Keratinocyte (primary cell): ENCODE data around the gene HMGB3. TPM values are rescaled to one million over a fixed set of nuclear protein-coding genes. Genes with fewer than 3 reads are reported as not detected.

Source experiments
- DNase-seq: peaks from one replicate; pipeline ENCODE4 v3.0.0-alpha.2; 2011; ENCODE audit warnings: low read depth, missing footprints, low spot score
- FAIRE-seq: peaks from 2 replicates; lab custom pipeline; 2011; peaks lifted over from hg19 to GRCh38; lab: Jason Lieb, UNC
- H2AFZ ChIP-seq: 2 replicates; pipeline ENCODE4 v1.6.0; 2012; ENCODE audit warnings: low read length, control low read depth, inconsistent platforms; ENCODE audit not compliant: control insufficient read depth
- H3K27ac ChIP-seq: 2 replicates; pipeline ENCODE4 v1.5.1; 2011; ENCODE audit warnings: low read length; ENCODE audit not compliant: control insufficient read depth, insufficient read depth
- H3K27me3 ChIP-seq: 3 replicates; pipeline ENCODE4 v1.6.0; 2011; ENCODE audit warnings: low read length; ENCODE audit not compliant: control insufficient read depth, insufficient read depth; ENCODE audit errors: extremely low read depth
- H3K36me3 ChIP-seq, 2 experiments: 2 replicates in 1 of 2; 3 replicates in 1 of 2; pipeline ENCODE4 v1.5.1; 2011; ENCODE audit warnings: low read length in 2 of 2, mild to moderate bottlenecking in 1 of 2; ENCODE audit not compliant: control insufficient read depth in 2 of 2, insufficient read depth in 2 of 2; ENCODE audit errors: extremely low read depth in 1 of 2
- H3K4me1 ChIP-seq: 3 replicates; pipeline ENCODE4 v1.5.1; 2011; ENCODE audit warnings: low read length; ENCODE audit not compliant: control insufficient read depth, insufficient read depth; ENCODE audit errors: extremely low read depth
- H3K4me2 ChIP-seq: 3 replicates; pipeline ENCODE4 v1.6.0; 2011; ENCODE audit warnings: low read depth, low read length; ENCODE audit not compliant: control insufficient read depth, insufficient read depth; ENCODE audit errors: extremely low read depth
- H3K4me3 ChIP-seq, 3 experiments: fragments of 200-600 bp in 1 of 3; sonication (generic) in 1 of 3; 2 replicates in 2 of 3; 3 replicates in 1 of 3; pipeline ENCODE4 v1.5.1; 2011 to 2016; ENCODE audit warnings: low read length in 3 of 3, mild to moderate bottlenecking in 3 of 3, control low read depth in 2 of 3, inconsistent platforms in 1 of 3, low read depth in 1 of 3, mixed read lengths in 1 of 3, mixed run types in 1 of 3, moderate library complexity in 1 of 3; ENCODE audit not compliant: control insufficient read depth in 2 of 3, insufficient read depth in 2 of 3; ENCODE audit errors: extremely low read depth in 1 of 3
- H3K79me2 ChIP-seq: 2 replicates; pipeline ENCODE4 v1.6.0; 2012; ENCODE audit warnings: low read length; ENCODE audit not compliant: control insufficient read depth, insufficient read depth
- H3K9ac ChIP-seq: 3 replicates; pipeline ENCODE4 v1.6.0; 2011; ENCODE audit warnings: low read length; ENCODE audit not compliant: control insufficient read depth, insufficient read depth; ENCODE audit errors: extremely low read depth
- H3K9me1 ChIP-seq: 3 replicates; pipeline ENCODE4 v1.6.0; 2011; ENCODE audit warnings: low read length; ENCODE audit not compliant: control insufficient read depth, insufficient read depth; ENCODE audit errors: extremely low read depth
- H3K9me3 ChIP-seq: 2 replicates; pipeline ENCODE4 v1.5.1; 2012; ENCODE audit warnings: low read depth, low read length; ENCODE audit not compliant: control insufficient read depth
- H4K20me1 ChIP-seq: 3 replicates; pipeline ENCODE4 v1.6.0; 2011; ENCODE audit warnings: low read length; ENCODE audit not compliant: control insufficient read depth, insufficient read depth; ENCODE audit errors: extremely low read depth
- CTCF ChIP-seq, 3 experiments: IDR thresholded peaks in 1 of 3; conservative IDR thresholded peaks in 1 of 3; optimal IDR thresholded peaks in 1 of 3; 2 replicates in 2 of 3; 3 replicates in 1 of 3; pipeline versions ENCODE3 to v1.5.1; 2011; ENCODE audit warnings: low read length in 3 of 3, mild to moderate bottlenecking in 3 of 3, moderate library complexity in 2 of 3, control low read depth in 1 of 3, inconsistent platforms in 1 of 3; ENCODE audit not compliant: insufficient read depth in 2 of 3; ENCODE audit errors: extremely low read depth in 1 of 3
- EZH2 ChIP-seq: IDR thresholded peaks from one replicate; pipeline ENCODE4 v1.6.1; 2012; ENCODE audit warnings: inconsistent platforms, mild to moderate bottlenecking, low read length, moderate library complexity
- dilution Hi-C: fragments of 300-500 bp; cut with MboI; formaldehyde crosslinking; loops from one replicate; pipeline ENCODE4 v1.7.0; 2020; ENCODE audit warnings: low sequenced_read_pairs; ENCODE audit not compliant: extremely low pct_ligation_motif_present
- polyA plus RNA-seq, 5 experiments: library from polyadenylated mRNA; depleted of rRNA in 3 of 5; stranded (reverse) in 3 of 5; stranded (forward) in 1 of 5; unstranded in 1 of 5; fragments of >200 nt; gene quantifications; 1 replicate in 1 of 5; 2 replicates in 3 of 5; 3 replicates in 1 of 5; pipeline versions ENCODE4 v1.2.1 to v1.2.3, GENCODE V29; 2011 to 2012; ENCODE audit warnings: missing spikeins in 2 of 5, low read depth in 1 of 5, low replicate concordance in 1 of 5
- small RNA-seq, 3 experiments: library from RNA; depleted of rRNA; stranded (forward); fragments of <200 nt; gene quantifications; one replicate each; pipeline ENCODE3, GENCODE V24; 2012; ENCODE audit warnings: low read depth in 3 of 3, low replicate concordance in 1 of 3; ENCODE audit not compliant: insufficient read length in 3 of 3

HMGB3 gene
- polyA plus RNA-seq, 1 donor (not counting 4 experiments of a cell fraction or from before 2014, with no cell fraction given) = 72.4 TPM

GRCh38 chrX:151031391-151031975 lies 48.3 kb downstream of the HMGB3 start:
- Histone ChIP-seq H3K4me1 (no peaks in the 10 kb centered on the region), H3K36me3 (no peaks in the 10 kb centered on the region), H3K4me3 (no peak overlapping the region), H3K27me3 (no peaks in the 10 kb centered on the region), H3K27ac (no peak overlapping the region), H3K4me2 (no peak overlapping the region), H3K9ac (no peak overlapping the region), H3K9me1 (no peaks in the 10 kb centered on the region), H4K20me1 (no peaks in the 10 kb centered on the region), H3K9me3 (no peaks in the 10 kb centered on the region), H3K79me2 (no peaks in the 10 kb centered on the region), H2AFZ (no peak overlapping the region)
- no peak for DNase-seq
- TF ChIP-seq EZH2 = no peak
- no peak for TF ChIP-seq CTCF (optimal IDR thresholded peaks at IDR 0.05 in 1 of 3, IDR thresholded peaks at IDR 0.05 in 1 of 3, conservative IDR thresholded peaks at IDR 0.05 in 1 of 3; ENCODE audit: extremely low read depth in 1 of 3, insufficient read depth in 2 of 3, low read length in 3 of 3)
- no peak for FAIRE-seq
- dilution Hi-C loops = no loop called here

- H3K9me3 ChIP-seq = no peaks in the 10 kb centered on the region
- H3K4me2 ChIP-seq = no peak overlapping the region
- no peaks in the 10 kb centered on the region for H3K36me3 ChIP-seq
- H3K4me3 ChIP-seq = no peak overlapping the region
- no peaks in the 10 kb centered on the region for H3K79me2 ChIP-seq
- no peaks in the 10 kb centered on the region for H3K9me1 ChIP-seq
- no peak overlapping the region for H3K9ac ChIP-seq
- DNase-seq (no peak), FAIRE-seq (no peak)
- H2AFZ ChIP-seq = no peak overlapping the region
- no peak overlapping the region for H3K27ac ChIP-seq
- H4K20me1 ChIP-seq = no peaks in the 10 kb centered on the region
- H3K4me1 ChIP-seq = no peaks in the 10 kb centered on the region
- dilution Hi-C loops = no loop called here
- H3K27me3 ChIP-seq = no peaks in the 10 kb centered on the region
- no peak for TF ChIP-seq CTCF (optimal IDR thresholded peaks at IDR 0.05 in 1 of 3, IDR thresholded peaks at IDR 0.05 in 1 of 3, conservative IDR thresholded peaks at IDR 0.05 in 1 of 3; ENCODE audit: extremely low read depth in 1 of 3, insufficient read depth in 2 of 3, low read length in 3 of 3)
- TF ChIP-seq EZH2 = no peak
Observed at GRCh38 chrX:151039351-151039750, 56.2 kb downstream of the HMGB3 start.

Small RNA genes within 50 kb of the gene (small RNA-seq; reads per million reads assigned to genes)
- gene RNA5SP525 (0 reads per million in 3 experiments), gene RNU6-383P (0 reads per million in 3 experiments), gene RPL12P50 (0 reads per million in 3 experiments)

Other genes with a start within 250 kb of the HMGB3 start
- gene CD99L2, start 84.7 kb upstream of the HMGB3 start, polyA plus RNA-seq = 14.4 to 23.2 TPM (median 14.5 TPM) in 3 replicates
- not detected in 3 replicates for gene GPR50, start 193.2 kb downstream of the HMGB3 start, polyA plus RNA-seq